Inflammatory macrophage treated with lipopolysaccharide for 1 hour (primary cell): Measurements from ENCODE around the gene SIX2.
A peak's percentile ranks its signal among the peaks of the same experiment; 100 is the strongest.

Experiments used
- DNase-seq, 2 donors: peaks; one replicate each; pipeline ENCODE4 v3.0.0-alpha.2; 2020 to 2022

SIX2 gene

DNA sequence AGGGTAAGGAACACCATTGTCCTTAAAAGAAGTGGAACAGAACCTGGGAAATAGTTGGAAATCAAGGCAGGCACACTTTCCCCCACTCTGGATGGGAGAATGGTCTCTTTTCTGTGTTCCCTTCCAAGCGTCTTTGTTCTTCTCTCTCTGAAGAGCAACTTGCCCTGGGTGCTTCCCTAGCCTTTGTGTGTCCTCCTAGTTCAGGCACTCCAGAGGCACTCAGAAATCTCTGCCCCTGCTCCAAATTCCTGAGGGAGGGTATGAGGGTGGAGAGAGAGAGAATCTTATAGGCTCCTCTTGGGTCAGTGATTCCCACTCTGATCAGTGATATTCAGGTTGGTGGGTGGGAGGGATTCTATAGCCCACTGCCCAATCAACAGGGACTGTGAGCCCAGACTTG lies 8.8 kb upstream of the SIX2 start:
- DNase-seq: no peak

DNA sequence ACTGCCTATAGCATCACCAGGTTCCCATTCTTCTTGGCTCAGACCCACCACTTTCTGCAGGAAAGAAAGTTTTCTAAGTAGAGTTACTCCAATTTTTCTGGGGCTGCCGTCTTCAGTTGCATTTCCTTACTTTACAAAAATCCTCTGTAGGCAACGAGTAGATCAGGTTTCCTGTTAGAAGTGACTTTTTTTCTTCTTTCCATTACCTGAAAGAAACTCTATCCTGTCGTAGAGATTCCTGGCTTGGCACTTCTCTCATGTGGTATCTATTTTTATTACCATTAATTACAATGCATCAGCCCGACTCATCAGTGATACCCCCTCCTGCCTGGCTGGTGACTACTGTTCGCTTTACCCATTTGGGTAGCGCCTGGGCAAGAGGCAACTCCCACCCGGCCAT lies 5.6 kb upstream of the SIX2 start:
- DNase-seq: no peak

DNA sequence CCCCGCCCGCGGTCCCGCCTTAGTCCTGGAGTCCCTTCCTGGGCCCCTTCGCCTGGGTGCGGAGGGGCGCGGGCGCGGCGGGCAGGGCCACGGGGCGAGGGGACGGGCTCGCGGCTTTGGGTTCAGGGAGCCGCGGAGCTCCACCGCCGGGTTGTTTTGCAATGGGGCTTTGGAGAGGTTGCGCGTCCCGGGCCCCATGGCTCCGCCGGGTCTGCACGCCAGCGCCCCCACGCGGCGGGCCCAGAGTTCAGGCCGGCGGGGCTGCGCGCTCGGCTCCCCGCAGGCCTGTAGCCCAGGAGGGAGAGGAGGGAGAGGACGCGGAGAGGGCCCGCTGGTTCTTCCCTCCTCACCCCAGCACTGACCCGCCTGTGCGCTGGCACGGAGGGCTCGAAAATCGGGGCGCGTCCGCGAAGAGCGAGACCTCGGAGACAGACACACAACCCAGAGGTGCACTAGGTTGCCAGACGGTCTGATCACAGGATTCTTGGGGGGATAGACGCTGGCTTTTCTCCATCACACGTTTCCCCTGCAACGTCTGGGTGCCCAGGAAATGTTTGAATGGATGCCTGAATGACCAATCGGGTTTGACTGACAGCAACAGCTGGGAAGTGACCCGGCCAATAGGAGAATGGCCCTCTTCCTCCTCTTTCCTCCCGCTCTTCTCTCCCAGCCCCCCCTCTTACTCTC lies 4.9 kb upstream of the SIX2 start:
- peak in 1 of 2 donors; percentile 27 for DNase-seq

DNA sequence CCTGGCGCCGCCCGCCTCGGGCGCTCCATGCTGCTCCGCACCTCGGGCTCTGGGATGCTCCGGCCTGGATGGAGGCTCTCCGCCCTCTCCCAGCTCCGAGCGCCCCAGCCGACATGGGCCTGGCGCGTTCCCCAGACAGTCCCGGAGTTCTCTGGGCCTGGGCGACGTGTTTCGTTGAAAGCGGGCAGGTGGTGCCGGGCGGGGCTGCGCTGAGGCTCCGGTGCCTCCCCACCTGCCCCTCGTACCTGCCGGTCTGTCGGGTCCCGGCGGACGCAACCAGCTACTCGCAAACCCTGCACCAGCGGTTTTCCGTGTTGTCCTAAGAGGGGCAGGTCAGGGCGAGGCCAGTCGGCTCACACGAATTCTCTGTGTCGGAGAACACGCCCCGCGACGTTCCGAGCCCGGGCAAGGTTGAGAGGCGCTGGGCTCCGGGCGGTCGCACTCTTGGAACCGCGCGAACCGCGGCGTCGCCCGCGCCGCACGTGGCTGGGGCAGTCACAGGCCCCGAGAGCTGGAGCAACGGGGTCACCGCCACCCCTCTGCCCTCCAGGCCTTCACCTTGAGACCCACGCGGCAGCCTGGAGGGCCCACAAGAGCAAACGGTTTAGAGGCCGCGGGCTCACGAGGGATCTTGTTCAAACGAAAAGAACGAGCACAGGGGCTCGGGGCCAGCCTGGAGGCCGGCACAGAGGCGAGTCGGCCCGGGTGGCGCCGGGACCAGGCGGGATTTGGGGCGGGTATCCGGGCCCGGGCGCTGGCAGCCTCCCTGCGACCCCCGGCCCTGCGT lies 4.2 kb upstream of the SIX2 start:
- no peak for DNase-seq

DNA sequence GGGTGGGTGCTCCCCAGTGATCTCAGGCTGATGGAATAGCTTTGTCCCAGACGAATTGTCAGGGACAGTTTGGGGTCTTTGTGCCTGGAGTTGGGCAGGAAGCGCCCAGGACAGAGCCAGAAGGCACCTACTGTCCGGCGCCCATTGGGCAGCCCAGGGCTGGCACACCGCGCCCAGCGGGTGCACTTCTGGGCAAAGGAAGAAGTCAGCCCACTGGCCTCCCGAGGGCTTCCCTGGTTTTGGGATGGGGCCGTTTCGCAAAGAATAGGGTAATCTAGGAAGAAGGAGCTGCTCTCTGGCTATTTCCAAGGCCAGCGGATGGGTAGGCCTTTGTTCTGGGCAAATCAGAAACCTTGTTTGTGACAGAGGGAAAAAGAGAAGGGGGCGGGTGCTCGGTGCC lies 3.5 kb upstream of the SIX2 start:
- no peak for DNase-seq

DNA sequence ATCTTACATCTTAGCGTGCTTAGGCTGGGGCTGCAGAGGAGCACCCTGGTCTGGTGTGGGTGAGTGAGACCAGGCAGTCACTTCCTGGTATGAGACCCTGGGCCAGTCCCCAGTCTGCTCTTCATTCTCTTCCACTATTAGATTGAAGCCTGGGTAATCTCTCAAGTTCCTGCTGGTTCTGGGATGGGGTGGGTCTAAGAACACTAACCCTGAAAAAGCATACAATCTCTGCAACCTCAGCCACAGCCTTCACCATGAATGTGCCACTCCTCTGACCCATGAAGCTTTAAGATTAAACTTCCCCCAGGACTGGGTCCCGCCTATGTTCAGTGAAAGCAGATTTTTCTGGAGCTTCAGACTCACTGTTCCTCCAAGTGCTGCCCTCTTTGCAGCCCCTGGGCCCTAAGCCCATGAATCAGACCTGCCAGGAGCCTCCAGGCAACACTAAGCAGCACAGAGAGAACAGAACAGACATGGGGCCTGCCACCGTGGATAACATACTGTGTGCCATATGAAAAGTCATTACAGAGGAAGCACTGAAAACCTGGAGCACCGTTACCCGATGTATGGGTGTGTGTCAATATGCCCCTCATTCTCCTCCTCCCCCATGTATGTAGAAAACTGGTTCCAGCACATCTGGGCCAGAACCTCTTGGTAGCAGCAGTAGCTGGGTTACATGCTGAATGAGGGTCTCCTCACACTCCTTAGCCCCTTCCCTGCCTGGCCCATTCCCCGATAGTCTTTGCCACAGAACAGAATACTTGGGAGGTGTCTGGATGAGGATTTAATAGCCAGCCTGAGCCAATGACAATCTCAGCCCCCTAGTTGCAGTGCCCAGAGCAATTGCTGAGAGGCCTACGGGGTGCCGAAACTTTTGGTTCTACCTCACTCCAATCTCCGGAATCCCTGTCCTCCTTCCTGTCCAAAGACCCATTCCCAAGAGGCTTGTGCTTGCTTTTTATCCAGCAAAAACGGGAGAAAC lies 2.7 kb upstream of the SIX2 start:
- DNase-seq: no peak

DNA sequence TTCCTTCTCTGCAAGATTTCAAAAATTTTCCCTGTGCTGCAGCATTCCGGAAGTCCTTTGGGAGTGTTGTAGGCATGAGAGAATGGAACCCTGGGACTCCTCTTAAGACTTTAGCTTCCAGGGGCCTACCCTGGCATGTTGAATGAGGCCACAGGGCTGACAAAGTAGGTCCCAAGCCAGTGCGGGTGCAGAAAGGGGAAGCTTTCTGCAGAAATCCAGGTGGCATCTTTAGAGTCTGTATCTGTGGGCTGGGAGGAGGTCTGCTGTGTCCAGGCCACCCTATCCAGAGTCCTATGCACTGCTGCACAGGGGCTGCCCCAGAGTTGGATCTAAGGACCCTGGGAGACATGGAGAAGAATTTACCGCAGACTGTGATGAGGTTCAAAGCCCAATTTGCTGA lies 1.9 kb upstream of the SIX2 start:
- no peak for DNase-seq

DNA sequence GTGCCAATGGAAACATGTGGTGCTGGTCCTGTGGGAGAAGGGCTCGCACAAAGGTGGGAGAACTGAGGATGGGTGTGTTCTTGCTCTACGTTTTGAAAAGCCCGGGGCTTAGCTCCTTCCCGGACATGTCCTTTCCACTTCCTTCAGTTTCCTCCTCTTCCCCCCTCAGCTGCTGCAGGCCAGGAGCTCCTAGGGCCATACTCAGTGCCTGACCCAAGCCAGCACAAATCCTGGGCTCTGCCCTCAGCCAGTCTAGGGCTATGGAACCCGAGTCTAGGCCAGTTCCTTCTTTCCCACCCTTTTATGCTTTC lies 1.4 kb upstream of the SIX2 start:
- no peak for DNase-seq

DNA sequence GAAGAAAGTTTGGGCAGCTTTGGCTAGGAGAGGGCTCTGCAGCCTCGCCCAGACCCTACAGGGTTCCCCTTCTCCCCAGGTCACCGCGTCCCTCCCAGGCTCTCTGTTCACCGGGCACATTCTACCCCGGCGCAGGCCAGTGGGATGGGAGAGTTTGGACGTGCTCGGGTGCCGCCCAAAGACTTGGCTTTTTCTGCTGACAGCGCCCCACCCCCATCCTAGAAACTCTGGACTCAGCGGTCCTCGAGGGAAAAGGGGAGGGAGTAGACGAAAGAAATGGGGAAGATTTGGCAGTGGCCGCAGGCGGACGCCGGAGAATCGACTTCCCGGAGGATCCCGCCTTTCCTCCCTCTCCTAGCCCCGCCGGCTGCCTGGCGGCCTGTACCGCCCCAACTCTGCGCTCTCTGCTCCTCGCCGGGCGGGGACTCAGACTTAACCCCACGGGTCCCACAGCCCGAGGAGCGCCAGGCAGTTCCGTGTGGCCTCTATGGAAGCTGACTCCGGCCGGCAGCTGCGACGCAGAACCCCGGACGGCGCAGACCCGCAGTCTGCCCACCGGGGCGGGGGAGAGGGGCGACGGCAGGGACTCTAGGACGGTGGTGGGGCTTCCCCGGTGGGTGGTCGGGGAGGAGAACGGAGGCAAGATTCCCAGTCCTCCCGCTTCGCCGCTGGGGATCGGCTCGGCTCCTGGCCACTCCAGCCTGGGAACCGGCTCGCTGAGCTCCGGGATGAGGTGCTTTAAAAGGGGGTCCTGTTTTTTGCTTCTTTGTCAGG lies 863 bp upstream of the SIX2 start:
- no peak for DNase-seq

DNA sequence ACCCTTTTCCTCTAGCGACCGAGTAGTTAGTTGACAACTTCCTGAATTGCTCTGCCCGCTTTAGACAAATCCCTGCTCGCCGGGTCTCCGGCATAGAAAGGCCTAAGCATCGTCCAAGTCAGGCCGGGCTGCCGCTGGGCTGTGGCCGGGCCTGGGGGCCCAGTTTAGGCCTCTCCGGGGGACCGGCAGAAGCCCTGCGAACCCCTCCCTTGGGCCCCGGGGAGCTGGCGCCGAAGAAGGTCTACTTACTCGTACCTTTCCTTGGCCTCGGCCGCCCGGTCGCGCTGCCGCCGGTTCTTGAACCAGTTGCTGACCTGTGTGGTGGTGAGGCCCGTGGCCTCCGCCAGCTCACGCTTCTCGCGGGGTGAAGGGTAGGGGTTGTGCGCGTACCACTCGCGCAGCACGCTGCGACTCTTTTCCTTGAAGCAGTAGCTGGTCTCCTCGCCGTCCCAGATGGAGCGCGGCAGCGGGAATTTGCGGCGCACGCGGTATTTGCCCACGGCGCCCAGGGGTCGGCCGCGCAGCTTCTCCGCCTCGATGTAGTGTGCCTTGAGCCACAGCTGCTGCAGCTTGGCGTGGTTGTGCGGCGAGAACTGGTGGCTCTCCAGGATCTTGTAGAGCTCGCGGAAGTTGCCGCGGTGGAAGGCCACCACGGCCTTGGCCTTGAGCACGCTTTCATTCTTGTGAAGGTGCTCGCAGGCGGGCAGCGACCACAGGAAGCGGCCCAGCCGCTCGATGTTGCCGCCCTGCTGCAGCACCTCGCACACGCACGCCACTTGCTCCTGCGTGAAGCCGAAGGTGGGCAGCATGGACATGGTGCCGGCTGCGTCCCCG lies 739 bp downstream of the SIX2 start:
- peak; percentile 23 to 27 for DNase-seq

DNA sequence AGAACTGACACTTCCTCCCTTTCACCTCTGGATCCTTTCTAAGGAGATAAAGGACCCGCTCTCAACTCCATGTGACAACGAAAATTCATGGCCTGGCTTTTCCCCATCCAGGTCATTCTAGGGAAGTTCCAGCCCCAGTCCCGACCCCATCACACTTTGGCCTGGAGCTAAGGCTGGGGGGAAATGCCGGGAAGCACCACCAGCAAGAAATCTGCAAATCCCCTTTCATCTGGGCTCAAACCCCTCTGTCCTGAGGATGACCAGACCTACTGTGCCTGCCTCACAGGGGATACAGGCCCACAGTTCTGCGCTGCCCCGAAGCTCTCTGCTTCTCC lies 1.3 kb downstream of the SIX2 start:
- DNase-seq: no peak

DNA sequence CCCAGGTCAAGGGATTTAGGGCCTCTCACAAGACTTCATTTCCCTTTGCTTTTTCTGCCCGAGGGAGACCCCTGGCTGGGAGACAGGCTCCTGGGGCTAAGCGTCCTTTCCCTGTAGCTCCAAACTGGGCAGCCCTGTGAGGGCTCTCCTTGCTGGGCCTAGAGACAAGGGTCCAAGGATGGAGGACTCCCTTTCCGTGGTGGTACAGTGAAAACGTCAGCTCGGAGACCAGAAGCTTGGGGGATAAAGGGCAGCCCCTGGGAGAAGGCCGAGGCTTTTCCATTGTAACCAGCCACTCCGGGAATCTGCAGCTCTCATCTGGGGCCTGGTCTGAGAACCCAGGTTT lies 2.3 kb downstream of the SIX2 start:
- no peak for DNase-seq

DNA sequence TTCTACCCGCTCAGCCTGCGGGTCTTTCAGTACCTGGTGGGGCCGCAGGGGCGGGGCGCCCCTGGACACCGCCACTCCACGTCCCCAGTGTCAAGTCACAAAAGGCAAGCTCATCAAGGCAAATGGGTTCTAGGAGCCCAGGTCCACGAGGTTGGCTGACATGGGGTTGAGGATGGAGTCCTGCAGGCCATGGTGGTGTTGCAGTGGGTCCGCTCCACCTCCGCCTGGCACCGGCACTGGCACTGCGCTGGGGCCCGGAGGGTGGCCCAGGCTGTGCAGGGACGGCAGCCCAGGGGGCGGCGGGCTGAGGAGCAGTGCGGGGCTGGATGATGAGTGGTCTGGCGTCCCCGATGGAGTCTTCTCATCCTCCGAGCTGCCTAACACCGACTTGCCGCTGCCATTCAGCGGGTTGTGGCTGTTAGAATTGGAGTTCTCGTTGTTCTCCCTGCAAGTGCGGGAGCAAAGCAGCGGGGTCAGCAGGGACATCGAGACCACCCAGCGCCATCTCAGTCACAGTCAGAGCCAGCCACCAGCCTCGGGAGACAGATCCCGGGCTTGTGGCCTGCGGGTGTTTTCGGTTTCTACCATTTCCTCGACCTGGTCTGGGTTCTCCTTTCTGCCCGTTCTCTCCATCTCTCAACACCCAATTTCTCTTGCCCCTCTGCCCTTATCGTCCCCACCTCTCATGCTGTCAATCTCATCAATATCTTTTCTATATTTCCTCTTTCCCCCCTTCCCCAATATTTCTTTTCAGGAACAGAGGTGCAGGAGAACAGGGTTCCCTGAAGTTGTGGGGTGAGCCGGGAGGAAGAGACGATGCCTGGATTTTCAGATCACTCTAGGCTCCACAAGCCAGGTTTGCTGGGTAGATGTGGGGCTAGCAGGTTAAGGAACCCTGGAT lies 3.0 kb downstream of the SIX2 start:
- DNase-seq: no peak

DNA sequence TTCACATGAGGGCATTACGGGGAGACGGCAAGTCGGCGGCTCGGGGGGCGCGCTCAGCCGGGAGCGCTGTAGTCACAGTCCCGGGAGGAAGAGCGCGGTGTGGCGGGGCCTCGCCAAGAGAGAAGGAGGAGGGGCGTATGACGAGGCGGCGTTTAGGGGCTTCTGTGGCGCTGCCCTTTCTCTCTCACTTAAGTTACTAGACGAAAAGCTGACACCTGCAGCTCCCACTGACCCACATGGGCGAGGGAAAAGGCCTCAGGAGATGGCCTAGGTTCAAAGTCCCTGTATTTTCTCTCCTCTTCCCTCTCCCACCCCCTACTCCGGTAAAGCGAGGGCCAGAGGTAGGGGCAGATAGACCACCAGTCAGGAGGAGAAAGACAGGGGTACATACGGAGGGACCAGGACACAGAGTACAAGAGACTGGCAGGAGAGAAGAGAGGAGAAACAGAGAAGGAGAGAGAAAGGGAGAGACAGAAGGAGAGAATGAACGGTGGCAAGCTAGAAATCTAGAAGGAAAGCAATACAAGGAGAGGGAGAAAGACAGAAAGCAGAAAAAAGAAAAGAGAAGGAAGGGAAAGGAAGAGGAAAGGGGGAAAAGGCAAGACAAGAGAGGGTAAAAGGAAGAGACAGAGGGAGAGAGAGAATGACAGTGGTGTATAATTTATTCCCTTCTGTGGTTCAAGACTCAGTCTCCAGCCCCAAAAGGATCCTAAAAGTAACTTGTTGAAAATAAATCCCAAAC lies 3.8 kb downstream of the SIX2 start:
- no peak for DNase-seq

DNA sequence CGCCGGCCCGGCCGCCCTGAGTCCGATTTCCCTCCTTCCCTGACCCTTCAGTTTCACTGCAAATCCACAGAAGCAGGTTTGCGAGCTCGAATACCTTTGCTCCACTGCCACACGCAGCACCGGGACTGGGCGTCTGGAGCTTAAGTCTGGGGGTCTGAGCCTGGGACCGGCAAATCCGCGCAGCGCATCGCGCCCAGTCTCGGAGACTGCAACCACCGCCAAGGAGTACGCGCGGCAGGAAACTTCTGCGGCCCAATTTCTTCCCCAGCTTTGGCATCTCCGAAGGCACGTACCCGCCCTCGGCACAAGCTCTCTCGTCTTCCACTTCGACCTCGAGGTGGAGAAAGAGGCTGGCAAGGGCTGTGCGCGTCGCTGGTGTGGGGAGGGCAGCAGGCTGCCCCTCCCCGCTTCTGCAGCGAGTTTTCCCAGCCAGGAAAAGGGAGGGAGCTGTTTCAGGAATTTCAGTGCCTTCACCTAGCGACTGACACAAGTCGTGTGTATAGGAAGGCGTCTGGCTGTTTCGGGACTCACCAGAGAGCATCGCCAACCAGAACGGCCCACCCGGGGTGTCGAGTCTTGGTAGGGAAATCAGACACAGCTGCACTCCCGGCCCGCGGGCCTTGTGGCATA lies 4.6 kb downstream of the SIX2 start:
- no peak for DNase-seq

DNA sequence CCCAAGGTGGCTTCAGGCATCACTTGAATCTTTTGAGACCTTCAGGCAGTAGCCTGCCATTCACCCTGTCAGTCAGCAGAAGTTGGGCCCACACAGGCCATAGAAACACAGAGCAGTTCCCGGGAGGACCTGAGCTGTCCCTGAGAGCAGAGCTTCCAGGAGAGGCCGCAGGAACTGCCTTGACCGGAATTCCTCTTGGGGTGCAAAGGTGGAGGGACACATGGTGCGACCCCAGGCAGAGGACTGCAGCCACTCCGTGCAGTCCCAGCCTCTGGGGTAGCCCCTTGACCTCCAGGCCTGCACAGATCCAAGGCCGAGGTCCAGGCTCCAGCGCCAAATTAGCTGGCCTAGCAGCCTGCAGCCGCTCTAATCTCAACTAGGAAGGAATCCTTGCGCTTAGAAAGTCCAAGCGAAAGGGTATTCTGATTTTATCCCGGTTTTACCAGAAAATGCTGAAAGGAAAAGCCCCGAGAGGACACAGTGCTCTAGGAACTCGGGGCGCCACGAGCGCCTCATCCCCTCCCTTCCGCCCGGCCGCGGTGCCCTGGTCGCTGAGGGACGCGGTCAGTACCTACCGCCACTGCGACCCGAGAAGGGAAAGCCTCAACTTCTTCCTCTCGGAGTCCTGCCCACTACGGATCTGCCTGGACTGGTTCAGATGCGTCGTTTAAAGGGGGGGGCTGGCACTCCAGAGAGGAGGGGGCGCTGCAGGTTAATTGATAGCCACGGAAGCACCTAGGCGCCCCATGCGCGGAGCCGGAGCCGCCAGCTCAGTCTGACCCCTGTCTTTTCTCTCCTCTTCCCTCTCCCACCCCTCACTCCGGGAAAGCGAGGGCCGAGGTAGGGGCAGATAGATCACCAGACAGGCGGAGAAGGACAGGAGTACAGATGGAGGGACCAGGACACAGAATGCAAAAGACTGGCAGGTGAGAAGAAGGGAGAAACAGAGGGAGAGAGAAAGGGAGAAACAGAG lies 5.4 kb downstream of the SIX2 start:
- no peak for DNase-seq

DNA sequence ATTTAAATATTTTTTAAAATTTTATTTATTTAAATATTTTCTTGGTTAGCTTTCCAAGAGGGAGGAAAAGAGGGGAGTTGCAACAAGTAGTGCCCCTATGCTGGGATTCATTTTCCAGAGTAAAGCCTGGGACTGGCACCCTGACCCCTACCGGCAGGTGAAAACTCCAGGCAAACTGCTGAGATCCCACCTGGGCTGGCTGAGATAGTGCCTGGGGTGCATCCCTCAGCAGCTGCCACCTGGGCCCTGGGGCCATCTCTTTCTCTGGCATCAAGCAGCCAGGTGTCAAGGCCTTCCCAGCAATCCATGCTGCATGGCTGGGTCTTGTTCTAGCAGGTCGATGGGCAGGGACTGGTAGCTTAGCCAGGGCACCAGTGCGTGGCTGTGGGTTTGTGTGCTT lies 6.6 kb downstream of the SIX2 start:
- DNase-seq: no peak

DNA sequence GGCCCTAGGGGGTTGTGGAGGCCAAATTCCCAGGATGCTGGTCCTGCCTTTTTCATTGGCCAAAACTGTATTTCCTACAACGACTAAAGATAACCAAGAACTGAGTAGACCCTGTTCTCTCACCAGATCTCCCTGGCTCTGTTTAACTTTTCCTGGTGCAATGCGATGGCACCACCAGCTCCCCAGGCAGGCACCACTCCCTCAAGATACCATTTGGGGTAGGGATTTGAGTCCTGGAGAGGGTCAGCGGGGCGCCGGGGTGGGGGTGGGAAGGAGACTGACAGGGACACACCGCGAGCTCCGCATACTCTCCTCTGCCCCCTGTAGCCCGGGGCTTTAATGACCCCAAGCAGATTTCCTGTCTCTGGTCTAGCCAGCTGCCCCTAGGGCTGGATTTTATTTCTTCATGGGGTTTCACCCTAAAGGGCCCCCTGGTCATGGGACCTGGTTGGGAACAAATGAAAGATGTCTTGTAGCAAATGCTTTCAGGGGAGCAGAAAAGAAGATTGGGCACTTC lies 7.3 kb downstream of the SIX2 start:
- DNase-seq: no peak
